Gastroesophageal sphincter (tissue), 4 donors: ENCODE measurements around the gene PRKN. TPM values are rescaled to one million over a fixed set of nuclear protein-coding genes. Genes with fewer than 3 reads are reported as not detected.

Experiments used
- ATAC-seq: fragments of 150-250 bp; one replicate; pipeline ENCODE4 v1.9.1; 2016; ENCODE audit warnings: mild to moderate bottlenecking, moderate library complexity
- H3K27ac ChIP-seq, 4 donors: fragments of 200-600 bp; sonication (generic) in 3 of 4; 1 replicate in 3 of 4; 2 replicates in 1 of 4; pipeline ENCODE4 v1.5.1; 2016 to 2019
- H3K27me3 ChIP-seq: fragments of 200-600 bp; sonication (generic); one replicate; pipeline ENCODE4 v1.5.1; 2019
- H3K36me3 ChIP-seq, 2 donors: fragments of 200-600 bp; sonication (generic); one replicate each; pipeline ENCODE4 v1.5.1; 2019; ENCODE audit warnings: control low read depth in 1 of 2
- H3K4me1 ChIP-seq, 3 donors: fragments of 200-600 bp; sonication (generic); 1 replicate in 2 of 3; 2 replicates in 1 of 3; pipeline ENCODE4 v1.5.1; 2016 to 2019; ENCODE audit warnings: control low read depth in 2 of 3
- H3K4me3 ChIP-seq, 2 donors: fragments of 200-600 bp; sonication (generic); one replicate each; pipeline ENCODE4 v1.5.1; 2019; ENCODE audit warnings: mild to moderate bottlenecking in 1 of 2, moderate library complexity in 1 of 2
- H3K9me3 ChIP-seq, 3 donors: fragments of 200-600 bp; sonication (generic); one replicate each; pipeline ENCODE4 v1.5.1; 2017 to 2019; ENCODE audit warnings: control low read depth in 2 of 3
- EP300 ChIP-seq: sonication (generic); formaldehyde crosslinking; IDR thresholded peaks from one replicate; pipeline ENCODE4 v1.6.1; 2017; ENCODE audit warnings: antibody characterized with exemption, mild to moderate bottlenecking
- POLR2A ChIP-seq, 2 donors: fragments of 450-650 bp; IDR thresholded peaks; one replicate each; pipeline ENCODE4 v1.6.1; 2017; ENCODE audit warnings: antibody characterized with exemption in 2 of 2, mild to moderate bottlenecking in 2 of 2, moderate library complexity in 1 of 2
- POLR2AphosphoS5 ChIP-seq: sonication (generic); formaldehyde crosslinking; IDR thresholded peaks from one replicate; pipeline ENCODE4 v1.6.1; 2017; ENCODE audit warnings: antibody characterized with exemption
- WGBS, 2 donors: methylation state at CpG; one replicate each; pipeline ENCODE4 v1.1.5; 2018; ENCODE audit warnings: low coverage in 1 of 2; 5-methylcytosine and 5-hydroxymethylcytosine counted together
- total RNA-seq, 4 donors: library from RNA; depleted of rRNA; stranded (reverse); fragments of >200 nt; gene quantifications; one replicate each; pipeline ENCODE4 v1.1.0, GENCODE V29; 2016
- TF ChIP-seq, protein P1 (sequence below), 4 experiments: fragments of 200-600 bp in 2 of 4; fragments of 450-650 bp in 2 of 4; sonication (generic) in 1 of 4; IDR thresholded peaks; one replicate each; pipeline ENCODE4 v1.5.1; 2017 to 2019; ENCODE audit warnings: antibody characterized with exemption in 4 of 4, mild to moderate bottlenecking in 2 of 4, moderate library complexity in 2 of 4

The PRKN gene
- total RNA-seq, 4 donors from 2014 or later, result 8.4 to 58.6 (median 25.8) TPM

DNA sequence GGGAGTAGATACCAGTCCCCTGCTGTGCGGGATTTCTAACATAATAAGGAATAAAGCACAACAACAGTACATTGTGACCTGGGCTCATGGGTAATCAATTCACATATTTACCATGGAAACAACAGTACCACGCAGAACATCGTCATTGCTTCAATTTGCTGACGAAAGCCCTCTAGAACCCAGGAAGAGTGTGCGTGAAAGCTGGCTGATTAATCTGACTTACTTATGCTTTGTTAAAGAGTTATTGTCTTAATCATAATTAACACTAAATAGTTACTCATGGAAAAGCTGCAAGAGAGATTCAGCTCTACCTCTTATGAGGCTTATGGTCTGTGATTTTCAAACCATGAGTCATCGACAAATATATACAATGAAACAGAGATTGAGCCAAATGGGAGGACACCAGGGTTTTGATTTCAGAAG lies 809.4 kb downstream of the PRKN start:
- H3K36me3 ChIP-seq, result no peaks in the 10 kb centered on the region
- H3K9me3 ChIP-seq, result no peaks in the 10 kb centered on the region
- no peak for ATAC-seq
- TF ChIP-seq POLR2AphosphoS5 (no peak), EP300 (no peak), POLR2A (IDR thresholded peaks at IDR 0.05) (no peak)
- TF ChIP-seq, protein P1, sequence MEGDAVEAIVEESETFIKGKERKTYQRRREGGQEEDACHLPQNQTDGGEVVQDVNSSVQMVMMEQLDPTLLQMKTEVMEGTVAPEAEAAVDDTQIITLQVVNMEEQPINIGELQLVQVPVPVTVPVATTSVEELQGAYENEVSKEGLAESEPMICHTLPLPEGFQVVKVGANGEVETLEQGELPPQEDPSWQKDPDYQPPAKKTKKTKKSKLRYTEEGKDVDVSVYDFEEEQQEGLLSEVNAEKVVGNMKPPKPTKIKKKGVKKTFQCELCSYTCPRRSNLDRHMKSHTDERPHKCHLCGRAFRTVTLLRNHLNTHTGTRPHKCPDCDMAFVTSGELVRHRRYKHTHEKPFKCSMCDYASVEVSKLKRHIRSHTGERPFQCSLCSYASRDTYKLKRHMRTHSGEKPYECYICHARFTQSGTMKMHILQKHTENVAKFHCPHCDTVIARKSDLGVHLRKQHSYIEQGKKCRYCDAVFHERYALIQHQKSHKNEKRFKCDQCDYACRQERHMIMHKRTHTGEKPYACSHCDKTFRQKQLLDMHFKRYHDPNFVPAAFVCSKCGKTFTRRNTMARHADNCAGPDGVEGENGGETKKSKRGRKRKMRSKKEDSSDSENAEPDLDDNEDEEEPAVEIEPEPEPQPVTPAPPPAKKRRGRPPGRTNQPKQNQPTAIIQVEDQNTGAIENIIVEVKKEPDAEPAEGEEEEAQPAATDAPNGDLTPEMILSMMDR (IDR thresholded peaks at IDR 0.05), result no peak
- no peaks in the 10 kb centered on the region for H3K27me3 ChIP-seq
- 82 to 86% methylated on average over 4 to 6 of the region's 6 CpGs for WGBS, 2 donors
- H3K27ac ChIP-seq, result no peak overlapping the region
- H3K4me3 ChIP-seq, result no peak overlapping the region
- H3K4me1 ChIP-seq, result peaks cover 0 to 15% (median 0%) of the 10 kb centered on the region in 3 donors

DNA sequence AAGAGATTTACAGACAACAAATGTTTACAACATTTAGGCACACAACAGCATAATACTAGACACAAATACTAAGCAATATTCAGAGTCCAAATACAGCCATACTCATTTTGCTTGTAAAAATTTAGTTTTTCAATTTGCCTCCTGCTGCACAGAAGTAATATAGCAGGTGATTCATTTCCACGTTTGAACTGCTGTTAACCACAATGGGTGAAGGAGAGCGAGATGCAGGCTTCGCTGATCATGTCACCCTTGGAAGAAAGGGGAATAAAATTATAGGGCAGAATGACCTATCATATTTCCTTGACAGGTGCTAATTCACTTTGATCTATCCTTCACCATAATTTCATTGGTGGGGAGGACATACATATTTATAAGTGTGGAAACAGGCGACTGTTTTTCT lies 809.9 kb downstream of the PRKN start:
- 55 to 64% methylated on average over 4 of the region's 4 CpGs for WGBS, 2 donors
- TF ChIP-seq POLR2A (IDR thresholded peaks at IDR 0.05) (no peak), EP300 (no peak), POLR2AphosphoS5 (no peak)
- TF ChIP-seq, protein P1 (IDR thresholded peaks at IDR 0.05), result no peak
- H3K36me3 ChIP-seq, result no peaks in the 10 kb centered on the region
- no peaks in the 10 kb centered on the region for H3K27me3 ChIP-seq
- H3K27ac ChIP-seq, result no peak overlapping the region
- no peaks in the 10 kb centered on the region for H3K9me3 ChIP-seq
- no peak overlapping the region for H3K4me3 ChIP-seq
- H3K4me1 ChIP-seq, result peaks cover 0 to 10% (median 0%) of the 10 kb centered on the region in 3 donors
- ATAC-seq, result no peak

DNA sequence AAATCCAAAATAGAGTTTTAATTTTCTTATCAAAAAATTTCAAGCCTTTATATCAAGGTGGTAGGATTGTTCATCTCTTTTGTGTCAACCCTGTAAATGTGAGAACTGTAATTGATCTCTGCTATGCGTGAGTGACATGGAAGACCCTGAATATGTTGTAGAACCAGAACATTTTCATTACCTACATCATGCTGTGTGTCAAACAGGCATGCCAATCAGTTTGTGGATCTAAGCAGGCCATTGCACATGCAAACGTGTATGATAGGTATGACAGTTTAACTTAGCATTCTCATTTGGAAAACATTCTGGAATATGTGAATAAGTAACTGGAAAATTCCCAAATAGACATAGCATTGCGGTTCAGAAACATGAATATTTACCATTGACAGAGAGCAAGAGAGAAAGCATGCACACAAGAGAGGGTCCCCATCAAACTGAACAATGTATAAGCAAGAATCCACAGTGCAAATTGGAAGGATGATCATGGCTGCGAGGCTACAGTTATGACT lies 812.1 kb downstream of the PRKN start:
- no peaks in the 10 kb centered on the region for H3K36me3 ChIP-seq
- TF ChIP-seq POLR2A (IDR thresholded peaks at IDR 0.05) (no peak), EP300 (no peak), POLR2AphosphoS5 (no peak)
- TF ChIP-seq, protein P1 (IDR thresholded peaks at IDR 0.05), result no peak
- H3K9me3 ChIP-seq, result no peaks in the 10 kb centered on the region
- ATAC-seq, result no peak
- H3K27ac ChIP-seq, result no peak overlapping the region
- no peaks in the 10 kb centered on the region for H3K4me1 ChIP-seq
- H3K27me3 ChIP-seq, result no peaks in the 10 kb centered on the region
- H3K4me3 ChIP-seq, result no peak overlapping the region
- 76 to 85% methylated on average over 4 of the region's 4 CpGs for WGBS, 2 donors

DNA sequence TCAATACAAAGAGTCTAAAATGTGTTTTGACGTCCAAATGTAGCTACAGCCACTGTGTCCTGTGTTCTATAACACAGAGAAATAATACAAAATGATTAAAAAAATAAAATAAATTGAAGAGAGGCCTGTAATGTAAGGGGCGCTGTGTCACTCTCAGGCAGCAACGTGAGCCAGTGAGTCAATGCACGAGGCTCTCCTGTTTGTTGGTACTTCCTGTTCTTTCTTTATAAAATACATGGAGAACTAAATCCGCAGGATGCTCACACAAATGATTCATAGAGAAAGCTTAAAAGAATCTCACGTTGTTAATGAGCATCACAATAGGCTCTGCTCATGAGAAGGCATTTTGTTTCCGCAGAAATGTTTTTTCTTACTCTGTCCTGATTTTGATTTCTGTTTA lies 818.7 kb downstream of the PRKN start:
- no peak overlapping the region for H3K27ac ChIP-seq
- no peak overlapping the region for H3K4me3 ChIP-seq
- no peaks in the 10 kb centered on the region for H3K27me3 ChIP-seq
- WGBS, 2 donors, result 82 to 86% methylated on average over 7 of the region's 7 CpGs
- ATAC-seq, result no peak
- H3K36me3 ChIP-seq, result no peaks in the 10 kb centered on the region
- H3K9me3 ChIP-seq, result no peaks in the 10 kb centered on the region
- H3K4me1 ChIP-seq, result no peaks in the 10 kb centered on the region
- TF ChIP-seq, protein P1 (IDR thresholded peaks at IDR 0.05), result no peak
- no peak for TF ChIP-seq POLR2A (IDR thresholded peaks at IDR 0.05)
- no peak for TF ChIP-seq POLR2AphosphoS5
- no peak for TF ChIP-seq EP300

DNA sequence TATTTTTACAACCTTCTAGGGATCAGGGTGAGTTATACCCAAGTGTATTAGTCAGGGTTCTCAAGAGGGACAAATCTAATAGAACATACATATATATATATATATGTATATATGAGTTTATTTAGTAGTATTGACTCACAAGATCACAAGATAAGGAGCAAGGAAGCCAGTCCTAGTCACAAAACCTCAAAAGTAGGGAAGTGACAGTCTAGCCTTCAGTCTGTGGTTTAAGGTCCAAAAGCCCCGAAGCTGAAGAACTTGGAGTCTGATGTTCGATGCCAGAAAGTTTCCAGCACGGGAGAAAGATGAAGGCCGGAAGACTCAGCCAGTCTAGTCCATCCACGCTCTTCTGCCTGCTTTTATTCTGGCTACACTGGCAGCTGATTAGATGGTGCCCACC lies 821.0 kb downstream of the PRKN start:
- H3K27ac ChIP-seq, result no peak overlapping the region
- no peaks in the 10 kb centered on the region for H3K9me3 ChIP-seq
- H3K4me3 ChIP-seq, result no peak overlapping the region
- TF ChIP-seq EP300 (no peak), POLR2AphosphoS5 (no peak), POLR2A (IDR thresholded peaks at IDR 0.05) (no peak)
- no peaks in the 10 kb centered on the region for H3K36me3 ChIP-seq
- 87 to 94% methylated on average over 3 of the region's 5 CpGs for WGBS, 2 donors
- no peaks in the 10 kb centered on the region for H3K4me1 ChIP-seq
- no peaks in the 10 kb centered on the region for H3K27me3 ChIP-seq
- ATAC-seq, result no peak
